Measurements from ENCODE around the gene RPS26. TPM values are rescaled to one million over a fixed set of nuclear protein-coding genes. Genes with fewer than 3 reads are reported as not detected.
"Not testable (repeated sequence)": the region's sequence is repeated elsewhere in the genome, so short reads cannot be mapped to it uniquely, and the experiment has no call there.

RPS26 gene
- total RNA-seq, 4 donors from 2014 or later: 104 to 1,982 (median 577) TPM

DNA sequence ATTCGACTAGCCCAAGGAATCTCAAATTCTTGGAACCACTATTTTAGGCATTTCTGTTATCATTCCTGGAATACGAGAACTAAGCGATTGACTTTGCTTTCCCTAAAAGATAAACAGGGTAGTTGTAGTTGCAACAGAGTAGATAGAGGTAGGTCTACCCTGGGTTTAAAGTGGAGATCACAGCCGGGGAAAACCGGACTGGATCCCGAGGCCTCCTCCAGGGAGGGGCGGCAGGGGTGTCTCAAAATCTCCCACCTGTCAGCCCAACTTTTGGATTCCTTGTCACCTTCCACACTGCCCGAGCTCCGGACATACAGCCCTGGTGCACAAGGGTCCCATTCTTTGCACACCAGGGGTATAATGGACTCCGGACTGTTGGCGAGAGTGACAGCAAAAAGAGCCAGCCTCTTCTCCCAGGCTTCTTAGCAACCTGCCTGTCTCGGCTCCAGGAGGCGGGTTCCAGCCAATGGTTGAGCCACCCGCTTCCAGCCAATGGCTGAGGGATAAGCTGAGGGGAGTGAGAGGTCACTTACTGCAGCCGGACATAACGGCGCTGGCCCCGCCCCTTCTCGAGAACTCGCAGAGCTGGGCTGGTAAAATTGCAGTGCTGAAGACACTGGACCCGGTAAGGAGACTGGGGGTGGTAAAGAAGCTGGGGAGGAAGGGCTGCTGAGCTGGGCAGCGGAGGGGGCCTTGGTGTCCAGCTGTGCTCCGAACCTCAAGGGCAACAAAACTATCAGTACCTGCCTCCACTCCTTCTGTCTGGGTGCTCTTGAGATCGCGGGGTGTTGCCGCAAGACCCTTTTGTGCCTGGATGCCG is 44.8 kb upstream of the RPS26 start, which contains the start of gene SUOX:
SUOX (plus strand) TSS at position 562 of the 820 bp plus-strand sequence. CDS start 4,946 bp downstream, outside the sequence.
- H3K36me3 ChIP-seq: peaks cover 27 to 61% (median 43%) of the 10 kb centered on the region in 4 donors
- peak within 1 kb of the TSS; percentile 81 to 90 (median 81) for H3K27ac ChIP-seq (replicated peaks in 1 of 4)
- no peaks in the 10 kb centered on the region for H3K9me3 ChIP-seq
- peak; percentile 99 for DNase-seq (ENCODE audit: extremely low spot score)
- TF ChIP-seq, protein P1, sequence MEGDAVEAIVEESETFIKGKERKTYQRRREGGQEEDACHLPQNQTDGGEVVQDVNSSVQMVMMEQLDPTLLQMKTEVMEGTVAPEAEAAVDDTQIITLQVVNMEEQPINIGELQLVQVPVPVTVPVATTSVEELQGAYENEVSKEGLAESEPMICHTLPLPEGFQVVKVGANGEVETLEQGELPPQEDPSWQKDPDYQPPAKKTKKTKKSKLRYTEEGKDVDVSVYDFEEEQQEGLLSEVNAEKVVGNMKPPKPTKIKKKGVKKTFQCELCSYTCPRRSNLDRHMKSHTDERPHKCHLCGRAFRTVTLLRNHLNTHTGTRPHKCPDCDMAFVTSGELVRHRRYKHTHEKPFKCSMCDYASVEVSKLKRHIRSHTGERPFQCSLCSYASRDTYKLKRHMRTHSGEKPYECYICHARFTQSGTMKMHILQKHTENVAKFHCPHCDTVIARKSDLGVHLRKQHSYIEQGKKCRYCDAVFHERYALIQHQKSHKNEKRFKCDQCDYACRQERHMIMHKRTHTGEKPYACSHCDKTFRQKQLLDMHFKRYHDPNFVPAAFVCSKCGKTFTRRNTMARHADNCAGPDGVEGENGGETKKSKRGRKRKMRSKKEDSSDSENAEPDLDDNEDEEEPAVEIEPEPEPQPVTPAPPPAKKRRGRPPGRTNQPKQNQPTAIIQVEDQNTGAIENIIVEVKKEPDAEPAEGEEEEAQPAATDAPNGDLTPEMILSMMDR (IDR thresholded peaks at IDR 0.05): no peak
- peak; percentile 85 to 87 for TF ChIP-seq POLR2AphosphoS5 (IDR thresholded peaks at IDR 0.05)
- peak within 1 kb of the TSS; percentile 65 to 73 (median 68) for H3K4me3 ChIP-seq
- peaks cover 9 to 26% (median 19%) of the 10 kb centered on the region in 4 donors for H3K4me1 ChIP-seq
- no peaks in the 10 kb centered on the region for H3K27me3 ChIP-seq
- intact Hi-C loops (cut with DNase I): loop anchor here (2.0 to 5.0 kb wide), 2 partner anchors 44 to 105 kb away; partner anchors contain the start of genes PA2G4 and RPS26
- WGBS: 2% methylated on average over 18 of the region's 27 CpGs

DNA sequence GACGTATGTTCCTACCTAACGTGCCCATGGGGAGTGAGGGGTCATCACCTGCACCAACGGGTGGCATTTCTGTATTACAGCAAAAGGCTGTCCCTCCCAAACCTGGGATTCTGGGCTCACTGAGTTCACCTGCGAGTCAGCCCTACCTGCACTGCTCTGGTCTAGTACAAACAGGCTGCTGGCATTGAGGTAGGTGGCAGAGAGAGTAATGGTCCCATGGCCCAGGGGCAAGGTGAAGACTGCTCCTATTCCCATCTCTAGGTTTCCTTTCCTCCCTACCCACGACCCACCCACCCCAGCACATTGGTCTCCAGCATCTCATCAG is 44.2 kb upstream of the RPS26 start:
- peaks cover 21 to 61% (median 43%) of the 10 kb centered on the region in 4 donors for H3K36me3 ChIP-seq
- peak overlapping the region; percentile 81 to 90 (median 81) for H3K27ac ChIP-seq (replicated peaks in 1 of 4)
- H3K9me3 ChIP-seq: no peaks in the 10 kb centered on the region
- no peaks in the 10 kb centered on the region for H3K27me3 ChIP-seq
- DNase-seq (ENCODE audit: extremely low spot score): no peak
- peak overlapping the region; percentile 65 to 73 (median 68) for H3K4me3 ChIP-seq
- intact Hi-C loops (cut with DNase I): loop anchor here (2.0 to 5.0 kb wide), 2 partner anchors 43 to 105 kb away; partner anchors contain the start of genes PA2G4 and RPS26
- 6% methylated on average over 3 of the region's 5 CpGs for WGBS
- H3K4me1 ChIP-seq: peaks cover 9 to 26% (median 19%) of the 10 kb centered on the region in 4 donors
- TF ChIP-seq POLR2AphosphoS5 (IDR thresholded peaks at IDR 0.05) (no peak), EP300 (IDR thresholded peaks at IDR 0.05) (no peak)

DNA sequence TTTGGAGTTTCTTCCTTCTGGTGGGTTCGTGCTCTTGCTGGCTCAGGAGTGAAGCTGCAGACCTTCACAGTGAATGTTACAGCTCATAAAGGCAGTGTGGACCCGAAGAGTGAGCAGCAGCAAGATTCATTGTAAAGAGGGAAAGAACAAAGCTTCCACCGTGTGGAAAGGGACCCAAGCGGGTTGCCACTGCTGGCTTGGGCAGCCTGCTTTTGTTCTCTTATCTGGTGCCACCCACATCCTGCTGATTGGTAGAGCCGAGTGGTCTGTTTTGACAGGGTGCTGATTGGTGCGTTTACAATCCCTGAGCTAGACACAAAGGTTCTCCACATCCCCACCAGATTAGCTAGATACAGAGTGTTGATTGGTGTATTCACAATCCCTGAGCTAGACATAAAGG is 42.2 kb upstream of the RPS26 start:
- H3K4me3 ChIP-seq; H3K27me3 ChIP-seq; DNase-seq (ENCODE audit: extremely low spot score); H3K27ac ChIP-seq (replicated peaks in 1 of 4); H3K9me3 ChIP-seq: not testable (repeated sequence)
- intact Hi-C loops (cut with DNase I): loop anchor here (5.0 kb wide), 1 partner anchor 103 kb away; the partner anchor contains the start of gene PA2G4
- H3K4me1 ChIP-seq: peaks cover 9 to 26% (median 19%) of the 10 kb centered on the region in 4 donors
- 78% methylated on average over 6 of the region's 6 CpGs for WGBS
- H3K36me3 ChIP-seq: peaks cover 4 to 61% (median 40%) of the 10 kb centered on the region in 4 donors

DNA sequence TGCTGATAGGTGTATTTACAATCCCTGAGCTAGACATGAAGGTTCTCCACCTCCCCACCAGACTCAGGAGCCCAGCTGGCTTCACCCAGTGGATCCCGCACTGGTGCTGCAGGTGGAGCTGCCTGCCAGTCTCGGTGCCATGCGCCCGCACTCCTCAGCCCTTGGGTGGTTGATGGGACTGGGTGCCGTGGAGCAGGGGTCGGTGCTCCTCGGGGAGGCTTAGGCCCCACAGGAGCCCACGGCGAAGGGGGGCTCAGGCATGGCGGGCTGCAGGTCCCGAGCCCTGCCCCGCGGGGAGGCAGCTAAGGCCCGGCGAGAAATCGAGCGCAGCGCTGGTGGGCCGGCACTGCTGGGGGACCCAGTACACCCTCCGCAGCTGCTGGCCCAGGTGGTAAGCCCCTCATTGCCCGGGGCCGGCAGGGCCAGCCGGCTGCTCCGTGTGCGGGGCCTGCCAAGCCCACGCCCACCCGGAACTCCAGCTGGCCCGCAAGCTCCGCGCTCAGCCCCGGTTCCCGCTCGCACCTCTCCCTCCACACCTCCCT is 41.6 kb upstream of the RPS26 start:
- not testable (repeated sequence) for H3K27me3 ChIP-seq; DNase-seq (ENCODE audit: extremely low spot score); H3K4me3 ChIP-seq; H3K27ac ChIP-seq (replicated peaks in 1 of 4); H3K9me3 ChIP-seq
- Histone ChIP-seq H3K36me3 (peaks cover 4 to 61% (median 37%) of the 10 kb centered on the region in 4 donors), H3K4me1 (peaks cover 9 to 26% (median 19%) of the 10 kb centered on the region in 4 donors)
- 93% methylated on average over 22 of the region's 33 CpGs for WGBS
- intact Hi-C loops (cut with DNase I): loop anchor here (5.0 kb wide), 1 partner anchor 102 kb away; the partner anchor contains the start of gene PA2G4

DNA sequence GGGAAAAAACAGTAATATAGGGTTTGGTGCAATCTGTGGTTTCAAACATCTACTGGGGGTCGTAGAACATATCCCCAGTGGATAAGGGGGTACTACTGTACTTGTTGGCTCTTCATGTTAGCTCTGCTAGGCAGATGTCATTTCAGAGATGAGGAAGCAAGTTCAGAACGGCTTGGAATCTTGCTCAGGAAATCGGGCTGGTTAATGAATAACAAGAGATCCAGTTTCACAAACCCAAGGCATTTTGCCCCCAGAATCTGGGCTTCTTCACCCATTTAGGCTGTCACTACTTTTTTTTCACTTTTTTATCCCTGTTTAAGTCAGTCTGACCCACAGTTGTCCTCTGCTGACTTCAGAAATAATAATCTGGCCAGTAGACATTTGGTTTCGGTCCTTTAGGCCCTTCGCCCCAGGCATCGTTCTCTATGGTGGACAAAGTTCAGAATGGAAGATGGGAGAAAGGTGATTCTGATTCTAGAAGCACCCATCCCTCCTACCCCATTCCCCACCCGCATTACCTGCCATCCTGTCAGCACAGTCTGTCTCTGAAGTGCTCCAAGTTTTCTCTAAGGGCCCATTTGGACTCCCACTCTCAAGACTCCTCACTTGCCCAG is 40.1 kb upstream of the RPS26 start:
- no peaks in the 10 kb centered on the region for H3K9me3 ChIP-seq
- peaks cover 9 to 18% (median 14%) of the 10 kb centered on the region in 4 donors for H3K4me1 ChIP-seq
- DNase-seq (ENCODE audit: extremely low spot score): no peak
- TF ChIP-seq POLR2A (IDR thresholded peaks at IDR 0.05; ENCODE audit: low read depth) (no peak), EP300 (IDR thresholded peaks at IDR 0.05) (no peak), POLR2AphosphoS5 (IDR thresholded peaks at IDR 0.05) (no peak)
- TF ChIP-seq, protein P1 (IDR thresholded peaks at IDR 0.05): no peak
- H3K27me3 ChIP-seq: no peaks in the 10 kb centered on the region
- 82% methylated on average over 7 of the region's 7 CpGs for WGBS
- intact Hi-C loops (cut with DNase I): no loop called here
- H3K27ac ChIP-seq (replicated peaks in 1 of 4): no peak overlapping the region
- H3K36me3 ChIP-seq: peaks cover 4 to 56% (median 34%) of the 10 kb centered on the region in 4 donors
- H3K4me3 ChIP-seq: no peak overlapping the region

DNA sequence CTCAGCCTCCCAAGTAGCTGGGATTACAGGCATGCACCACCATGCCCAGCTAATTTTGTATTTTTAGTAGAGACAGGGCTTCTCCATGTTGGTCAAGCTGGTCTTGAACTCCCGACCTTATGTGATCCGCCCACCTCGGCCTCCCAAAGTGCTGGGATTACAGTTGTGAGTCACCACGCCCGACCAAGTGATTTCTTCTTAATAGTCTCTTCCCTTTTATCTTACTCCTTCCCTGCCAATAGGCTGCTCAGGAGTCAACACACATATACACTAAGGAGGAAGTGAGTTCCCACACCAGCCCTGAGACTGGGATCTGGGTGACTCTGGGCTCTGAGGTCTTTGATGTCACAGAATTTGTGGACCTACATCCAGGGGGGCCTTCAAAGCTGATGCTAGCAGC is 38.3 kb upstream of the RPS26 start:
- intact Hi-C loops (cut with DNase I); H3K9me3 ChIP-seq; H3K27ac ChIP-seq (replicated peaks in 1 of 4); H3K4me3 ChIP-seq; H3K27me3 ChIP-seq; DNase-seq (ENCODE audit: extremely low spot score): not testable (repeated sequence)
- Histone ChIP-seq H3K36me3 (peaks cover 4 to 56% (median 34%) of the 10 kb centered on the region in 4 donors), H3K4me1 (peaks cover 3 to 18% (median 14%) of the 10 kb centered on the region in 4 donors)
- WGBS: 78% methylated on average over 5 of the region's 5 CpGs

Measured in esophagus muscularis mucosa (tissue), 4 donors.